Heart right ventricle (tissue), 16 donors: ENCODE results near the gene GPR107. TPM values are rescaled to one million over a fixed set of nuclear protein-coding genes. Genes with fewer than 3 reads are reported as not detected.

Source experiments
- ATAC-seq, 8 donors: fragments of 200-7000 bp; cut with Tn5 transposase; one replicate each; pipeline ENCODE4 v1.9.1; 2020; ENCODE audit warnings: mild to moderate bottlenecking in 8 of 8, moderate library complexity in 8 of 8, moderate number of reproducible peaks in 1 of 8
- DNase-seq, 2 donors: peaks; one replicate each; pipeline ENCODE4 v3.0.0-alpha.2; 2020
- H3K27ac ChIP-seq, 10 donors: fragments of 200-600 bp; sonication (generic) in 2 of 10; one replicate each; pipeline versions ENCODE4 v1.5.0 to v1.8.0; 2020 to 2022; ENCODE audit warnings: mild to moderate bottlenecking in 3 of 10
- H3K27me3 ChIP-seq, 7 donors: fragments of 200-600 bp; one replicate each; pipeline ENCODE4 v1.8.0; 2021 to 2022; ENCODE audit warnings: mild to moderate bottlenecking in 2 of 7
- H3K36me3 ChIP-seq, 9 donors: fragments of 200-600 bp; sonication (generic) in 1 of 9; one replicate each; pipeline versions ENCODE4 v1.5.0 to v1.8.0; 2020 to 2022; ENCODE audit warnings: mild to moderate bottlenecking in 2 of 9
- H3K4me1 ChIP-seq, 9 donors: fragments of 200-600 bp; sonication (generic) in 1 of 9; one replicate each; pipeline versions ENCODE4 v1.5.0 to v1.8.0; 2020 to 2022; ENCODE audit warnings: mild to moderate bottlenecking in 4 of 9
- H3K4me3 ChIP-seq, 10 donors: fragments of 200-600 bp; sonication (generic) in 2 of 10; one replicate each; pipeline versions ENCODE4 v1.5.0 to v1.8.0; 2020 to 2022; ENCODE audit warnings: mild to moderate bottlenecking in 7 of 10, moderate library complexity in 2 of 10
- H3K9me3 ChIP-seq, 11 donors: fragments of 200-600 bp in 10 of 11; sonication (generic) in 2 of 11; one replicate each; pipeline versions ENCODE4 v1.5.0 to v1.8.0; 2013 to 2022; ENCODE audit warnings: mild to moderate bottlenecking in 2 of 11, control low read depth in 1 of 11, moderate library complexity in 1 of 11
- CTCF ChIP-seq, 9 donors: fragments of 200-600 bp; sonication (generic) in 2 of 9; IDR thresholded peaks; one replicate each; pipeline versions ENCODE4 v1.5.0 to v1.8.0; 2021 to 2022; ENCODE audit warnings: antibody characterized with exemption in 9 of 9, mild to moderate bottlenecking in 5 of 9, moderate library complexity in 1 of 9
- WGBS, 2 donors: extraction: QIAGEN DNeasy Blood & Tissue Kit; methylation state at CpG; one replicate each; pipeline ENCODE4 v1.1.7; 2013; ENCODE audit warnings: inconsistent platforms in 1 of 2; 5-methylcytosine and 5-hydroxymethylcytosine counted together
- intact Hi-C, 10 donors: fragments of 100-400 bp; cut with DNase I; formaldehyde crosslinking; loops; one replicate each; pipeline versions ENCODE4 v1.11.1 to v1.14.2; 2022
- polyA plus RNA-seq, 2 donors: library from polyadenylated mRNA; stranded (reverse); fragments of 200-250 nt; gene quantifications; one replicate each; pipeline ENCODE4 v1.2.3, GENCODE V29; 2013
- total RNA-seq, 10 donors: library from RNA; stranded (reverse); fragmentation: NEBNext Ultra II Directional in 3 of 10; extraction: Animal tissue kit (Norgen Biotek cat#: 25700) in 3 of 10; gene quantifications; one replicate each; pipeline versions ENCODE4 v1.2.1 to v1.2.4, GENCODE V29; 2021 to 2023
- donor health status: Arrhythmogenic right ventricular cardiomyopathy.
- donor health status: ischemic (EF 13 %, LVEDD 7.1; RV severe dilation, severe dysfunction).
- donor health status: healthy with polysubstance abuse.
- donor health status: DM: no; HTN: yes; CAD: no.
- donor health status: DM: no; HTN: no; CAD: no.
- donor health status: ischemic (EF 25% LVEDD 6.9; RV normal size, moderate dysfunction).
- donor health status: ischemic (EF 25% LVEDD 5.7; RV mildly dilated, moderate dysfunction).
- donor health status: healthy.
- donor health status: DM: yes; HTN: yes; CAD: no.
- donor health status: Ischemic cardiomyopathy.
- donor health status: ischemic (EF 35%, LVEDD 5.7; RV mildly dilated, moderate dysfunction).
- donor health status: nonischemic (EF 11% LVEDD 7.7; RV severe dilation, severe dysfunction).
- donor health status: DM: yes; HTN: yes; CAD: no.
- donor health status: PGD.
- donor health status: ischemic (EF 29% LVEDD 5.4; RV normal size, mild dysfunction).
- donor health status: nonischemic (EF 23%, LVEDD 6.1; RV moderate dilation, normal function).

The GPR107 gene
- total and polyA plus RNA-seq, 12 donors = 6.7 to 35.6 (median 23.9) TPM

GRCh38 chr9:130142056-130142455 is 88.3 kb downstream of the GPR107 start:
- Histone ChIP-seq H3K9me3 (no peaks in the 10 kb centered on the region), H3K36me3 (peaks cover 0 to 3% (median 0%) of the 10 kb centered on the region in 9 donors), H3K4me3 (no peak overlapping the region), H3K27ac (no peak overlapping the region), H3K27me3 (peaks cover 0 to 38% (median 14%) of the 10 kb centered on the region in 7 donors), H3K4me1 (peaks cover 10 to 53% (median 32%) of the 10 kb centered on the region in 9 donors)
- DNase-seq (no peak), ATAC-seq (no peak)
- TF ChIP-seq CTCF (IDR thresholded peaks at IDR 0.05) = no peak
- intact Hi-C loops = loop anchor here in 1 of 10 donors (5.0 kb wide), 1 partner anchor 45 kb away; no protein-coding TSS in a partner anchor
- 81 to 83% methylated on average over 12 of the region's 12 CpGs for WGBS, 2 donors

GRCh38 chr9:130142641-130143040 is 88.9 kb downstream of the GPR107 start:
- Histone ChIP-seq H3K27me3 (peaks cover 0 to 43% (median 14%) of the 10 kb centered on the region in 7 donors), H3K4me1 (peaks cover 10 to 51% (median 32%) of the 10 kb centered on the region in 9 donors), H3K36me3 (no peaks in the 10 kb centered on the region), H3K4me3 (no peak overlapping the region), H3K9me3 (no peaks in the 10 kb centered on the region), H3K27ac (no peak overlapping the region)
- DNase-seq (no peak), ATAC-seq (no peak)
- no peak for TF ChIP-seq CTCF (IDR thresholded peaks at IDR 0.05)
- WGBS, 2 donors = 78 to 81% methylated on average over 6 of the region's 6 CpGs
- intact Hi-C loops = loop anchor here in 1 of 10 donors (5.0 kb wide), 1 partner anchor 45 kb away; no protein-coding TSS in a partner anchor

- WGBS, 2 donors = 82 to 93% methylated on average over 24 of the region's 24 CpGs
- no peaks in the 10 kb centered on the region for H3K9me3 ChIP-seq
- no peak overlapping the region for H3K4me3 ChIP-seq
- peaks cover 0 to 43% (median 14%) of the 10 kb centered on the region in 7 donors for H3K27me3 ChIP-seq
- H3K27ac ChIP-seq = no peak overlapping the region
- peaks cover 10 to 45% (median 32%) of the 10 kb centered on the region in 9 donors for H3K4me1 ChIP-seq
- ATAC-seq (no peak), DNase-seq (no peak)
- H3K36me3 ChIP-seq = no peaks in the 10 kb centered on the region
- intact Hi-C loops = loop anchor here in 1 of 10 donors (5.0 kb wide), 1 partner anchor 44 kb away; no protein-coding TSS in a partner anchor
- TF ChIP-seq CTCF (IDR thresholded peaks at IDR 0.05) = no peak
Observed at GRCh38 chr9:130143279-130143893, 89.7 kb downstream of the GPR107 start.

- intact Hi-C loops = loop anchor here in 1 of 10 donors (5.0 kb wide), 1 partner anchor 43 kb away; no protein-coding TSS in a partner anchor
- Histone ChIP-seq H3K4me3 (no peak overlapping the region), H3K27ac (peak overlapping the region in 1 of 10 donors; percentile 23), H3K9me3 (no peaks in the 10 kb centered on the region), H3K27me3 (peaks cover 0 to 43% (median 14%) of the 10 kb centered on the region in 7 donors), H3K4me1 (peaks cover 4 to 39% (median 28%) of the 10 kb centered on the region in 9 donors), H3K36me3 (no peaks in the 10 kb centered on the region)
- TF ChIP-seq CTCF (IDR thresholded peaks at IDR 0.05) = no peak
- DNase-seq = peak; percentile 36 to 57
- 16 to 31% methylated on average over 14 of the region's 14 CpGs for WGBS, 2 donors
- peak; percentile 76 to 88 (median 82) for ATAC-seq
Observed at GRCh38 chr9:130143958-130144366, 90.3 kb downstream of the GPR107 start.
